ENCODE data around the gene DYRK3. TPM values are rescaled to one million over a fixed set of nuclear protein-coding genes. Genes with fewer than 3 reads are reported as not detected.
A peak's percentile ranks its signal among the peaks of the same experiment; 100 is the strongest.

Gene DYRK3
- total and polyA plus RNA-seq, 10 of the 15 experiments (the other 5 are each of a cell fraction or from before 2014, with no cell fraction given), result 1.6 to 12.9 (median 10.3) TPM

GRCh38 chr1:206609229-206609991 lies 25.9 kb upstream of the DYRK3 start (continued):
- TF ChIP-seq IRF3 (IDR thresholded peaks at IDR 0.05) (no peak), SMAD1 (IDR thresholded peaks at IDR 0.05; ENCODE audit: low read depth, partially characterized antibody) (no peak), GATAD2B (conservative IDR thresholded peaks at IDR 0.05; ENCODE audit: low read depth) (no peak), ZNF622 (IDR thresholded peaks at IDR 0.05) (no peak), PKNOX1 (IDR thresholded peaks at IDR 0.05) (peak; percentile 30; the same call in 1 of the 2 replicates), E2F4 (IDR thresholded peaks at IDR 0.05; ENCODE audit: low read depth, low read length) (no peak), SPI1 (IDR thresholded peaks at IDR 0.05; ENCODE audit: borderline replicate concordance, insufficient read depth, low read depth, low read length) (peak; percentile 75; the same call in 1 of the 2 replicates), RELB (IDR thresholded peaks at IDR 0.05; ENCODE audit: low read depth) (peak; percentile 67), ZNF217 (IDR thresholded peaks at IDR 0.05) (no peak), RELA (IDR thresholded peaks at IDR 0.05; ENCODE audit: borderline replicate concordance, partially characterized antibody) (no peak), JUND (IDR thresholded peaks at IDR 0.05; ENCODE audit: low read depth, low read length) (no peak), RAD21 (IDR thresholded peaks at IDR 0.05; ENCODE audit: insufficient read depth, low read depth, low read length) (no peak), WRNIP1 (IDR thresholded peaks at IDR 0.05; ENCODE audit: borderline replicate concordance, low read depth, low read length) (no peak), ELK1 (IDR thresholded peaks at IDR 0.05; ENCODE audit: low read depth, low read length) (no peak), CBFB (IDR thresholded peaks at IDR 0.05; ENCODE audit: low read depth) (no peak), NRF1 (conservative IDR thresholded peaks at IDR 0.05; ENCODE audit: low read depth, low read length) (no peak), RBBP5 (conservative IDR thresholded peaks at IDR 0.05) (no peak), ZNF207 (IDR thresholded peaks at IDR 0.05; ENCODE audit: borderline replicate concordance) (no peak), ZSCAN29 (IDR thresholded peaks at IDR 0.05) (no peak), POLR2AphosphoS2 (IDR thresholded peaks at IDR 0.05; ENCODE audit: low read depth, low read length) (no peak), KDM1A (IDR thresholded peaks at IDR 0.05; ENCODE audit: borderline replicate concordance) (no peak), SRF (IDR thresholded peaks at IDR 0.05; ENCODE audit: low read depth in 2 of 2, low read length in 2 of 2) (no peak), YBX1 (IDR thresholded peaks at IDR 0.05) (no peak)
